Gastrocnemius medialis (tissue), 4 donors: ENCODE results near the gene SLC39A11. TPM values are rescaled to one million over a fixed set of nuclear protein-coding genes. Genes with fewer than 3 reads are reported as not detected.

Source experiments
- ATAC-seq, 2 donors: fragments of 150-250 bp; one replicate each; pipeline ENCODE4 v1.9.1; 2016
- DNase-seq, 2 donors: peaks; one replicate each; pipeline ENCODE4 v3.0.0-alpha.2; 2019
- H3K27ac ChIP-seq, 4 donors: fragments of 200-600 bp; sonication (generic); 1 replicate in 1 of 4; 2 replicates in 3 of 4; pipeline ENCODE4 v1.5.1; 2016 to 2018; ENCODE audit warnings: mild to moderate bottlenecking in 2 of 4, moderate library complexity in 1 of 4
- H3K27me3 ChIP-seq, 3 donors: fragments of 200-600 bp; sonication (generic) in 2 of 3; 1 replicate in 1 of 3; 2 replicates in 2 of 3; pipeline versions ENCODE4 v1.5.1 to v1.6.0; 2016 to 2019; ENCODE audit warnings: mild to moderate bottlenecking in 1 of 3, moderate library complexity in 1 of 3
- H3K36me3 ChIP-seq, 2 donors: fragments of 200-600 bp; sonication (generic) in 1 of 2; one replicate each; pipeline ENCODE4 v1.5.1; 2017 to 2018
- H3K4me1 ChIP-seq, 2 donors: fragments of 200-600 bp; sonication (generic) in 1 of 2; one replicate each; pipeline ENCODE4 v1.5.1; 2016 to 2017; ENCODE audit warnings: mild to moderate bottlenecking in 2 of 2
- H3K4me3 ChIP-seq, 4 donors: fragments of 200-600 bp; sonication (generic) in 3 of 4; 1 replicate in 1 of 4; 2 replicates in 3 of 4; pipeline ENCODE4 v1.5.1; 2016 to 2019; ENCODE audit warnings: mild to moderate bottlenecking in 2 of 4
- H3K9me3 ChIP-seq, 3 donors: fragments of 200-600 bp; sonication (generic) in 2 of 3; 1 replicate in 1 of 3; 2 replicates in 2 of 3; pipeline ENCODE4 v1.5.1; 2016 to 2019
- CTCF ChIP-seq, 5 experiments: fragments of 450-650 bp in 3 of 5; fragments of 200-600 bp in 2 of 5; sonication (generic) in 2 of 5; IDR thresholded peaks in 4 of 5; conservative IDR thresholded peaks in 1 of 5; 1 replicate in 4 of 5; 2 replicates in 1 of 5; pipeline ENCODE4 v1.5.1; 2016 to 2019; ENCODE audit warnings: antibody characterized with exemption in 5 of 5, mild to moderate bottlenecking in 3 of 5, moderate library complexity in 3 of 5
- POLR2A ChIP-seq, 2 donors: fragments of 450-650 bp; IDR thresholded peaks; one replicate each; pipeline ENCODE4 v1.6.1; 2017; ENCODE audit warnings: antibody characterized with exemption in 2 of 2, mild to moderate bottlenecking in 2 of 2, moderate library complexity in 2 of 2
- in situ Hi-C, 4 donors: fragments of 200-750 bp; cut with MboI; loops; one replicate each; pipeline versions ENCODE4 v1.15.0 to v1.8.0; 2017; ENCODE audit warnings: low sequenced_read_pairs in 4 of 4
- intact Hi-C: fragments of 100-400 bp; cut with DNase I; formaldehyde crosslinking; loops from one replicate; pipeline ENCODE4 v1.15.1; 2023; ENCODE audit warnings: low total_unique reads
- total RNA-seq, 4 donors: library from RNA; depleted of rRNA; stranded (reverse); fragments of >200 nt; gene quantifications; one replicate each; pipeline versions ENCODE4 v1.1.0 to v1.2.3, GENCODE V29; 2016

SLC39A11 gene
- total RNA-seq, 4 donors from 2014 or later: 7.6 to 28.4 (median 10.7) TPM

GRCh38 chr17:72931635-72932034 is 160.9 kb downstream of the SLC39A11 start:
- intact Hi-C loops: no loop called here
- TF ChIP-seq POLR2A (IDR thresholded peaks at IDR 0.05) (no peak), CTCF (IDR thresholded peaks at IDR 0.05 in 4 of 5, conservative IDR thresholded peaks at IDR 0.05 in 1 of 5) (no peak)
- H3K27ac ChIP-seq: no peak overlapping the region
- no peaks in the 10 kb centered on the region for H3K36me3 ChIP-seq
- no peaks in the 10 kb centered on the region for H3K4me1 ChIP-seq
- H3K4me3 ChIP-seq: no peak overlapping the region
- H3K9me3 ChIP-seq: no peaks in the 10 kb centered on the region
- no peak for DNase-seq
- in situ Hi-C loops: no loop called here
- no peak for ATAC-seq
- no peaks in the 10 kb centered on the region for H3K27me3 ChIP-seq

- Histone ChIP-seq H3K27me3 (no peaks in the 10 kb centered on the region), H3K27ac (no peak overlapping the region), H3K36me3 (no peaks in the 10 kb centered on the region), H3K4me1 (no peaks in the 10 kb centered on the region), H3K9me3 (no peaks in the 10 kb centered on the region), H3K4me3 (no peak overlapping the region)
- ATAC-seq: no peak
- in situ Hi-C loops: no loop called here
- no peak for DNase-seq
- TF ChIP-seq POLR2A (IDR thresholded peaks at IDR 0.05): no peak
- TF ChIP-seq CTCF (IDR thresholded peaks at IDR 0.05 in 4 of 5, conservative IDR thresholded peaks at IDR 0.05 in 1 of 5): no peak
- intact Hi-C loops: no loop called here
Observed at GRCh38 chr17:72931163-72931562, 161.3 kb downstream of the SLC39A11 start.

- H3K27ac ChIP-seq: no peak overlapping the region
- intact Hi-C loops: no loop called here
- no peaks in the 10 kb centered on the region for H3K36me3 ChIP-seq
- in situ Hi-C loops: no loop called here
- H3K4me3 ChIP-seq: no peak overlapping the region
- no peaks in the 10 kb centered on the region for H3K4me1 ChIP-seq
- no peak for ATAC-seq
- no peak for DNase-seq
- no peaks in the 10 kb centered on the region for H3K9me3 ChIP-seq
- TF ChIP-seq CTCF (IDR thresholded peaks at IDR 0.05 in 4 of 5, conservative IDR thresholded peaks at IDR 0.05 in 1 of 5): no peak
- no peak for TF ChIP-seq POLR2A (IDR thresholded peaks at IDR 0.05)
- no peaks in the 10 kb centered on the region for H3K27me3 ChIP-seq
Observed at GRCh38 chr17:72930031-72930430, 162.5 kb downstream of the SLC39A11 start.

GRCh38 chr17:72928454-72929136 is 163.9 kb downstream of the SLC39A11 start:
- Histone ChIP-seq H3K9me3 (no peaks in the 10 kb centered on the region), H3K36me3 (no peaks in the 10 kb centered on the region), H3K27me3 (no peaks in the 10 kb centered on the region), H3K4me3 (no peak overlapping the region), H3K27ac (no peak overlapping the region), H3K4me1 (no peaks in the 10 kb centered on the region)
- no peak for DNase-seq
- TF ChIP-seq CTCF (IDR thresholded peaks at IDR 0.05 in 4 of 5, conservative IDR thresholded peaks at IDR 0.05 in 1 of 5): no peak
- no peak for TF ChIP-seq POLR2A (IDR thresholded peaks at IDR 0.05)
- no peak for ATAC-seq
- in situ Hi-C loops (no loop called here), intact Hi-C loops (no loop called here)

DNA sequence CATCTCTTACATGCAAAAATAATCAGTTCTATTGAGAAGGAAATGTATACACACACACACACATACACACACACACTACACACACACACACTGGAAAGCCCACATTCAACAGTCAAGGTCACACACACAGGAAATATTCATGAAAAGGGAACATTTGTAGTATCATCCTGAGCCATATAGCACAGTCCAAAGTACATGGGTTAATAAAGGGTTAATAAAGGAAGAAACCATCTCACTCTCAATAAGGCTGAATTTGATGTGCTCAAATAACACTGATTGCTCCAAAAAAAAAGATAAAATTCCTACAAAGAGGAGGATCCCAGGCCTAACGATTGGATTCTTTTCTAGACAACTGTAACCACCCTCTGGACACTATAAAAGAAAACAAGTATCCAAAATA is 164.7 kb downstream of the SLC39A11 start:
- TF ChIP-seq POLR2A (IDR thresholded peaks at IDR 0.05) (no peak), CTCF (IDR thresholded peaks at IDR 0.05 in 4 of 5, conservative IDR thresholded peaks at IDR 0.05 in 1 of 5) (no peak)
- Histone ChIP-seq H3K27ac (no peak overlapping the region), H3K4me1 (no peaks in the 10 kb centered on the region), H3K27me3 (no peaks in the 10 kb centered on the region), H3K36me3 (no peaks in the 10 kb centered on the region), H3K9me3 (no peaks in the 10 kb centered on the region), H3K4me3 (no peak overlapping the region)
- DNase-seq: no peak
- no peak for ATAC-seq
- in situ Hi-C loops (no loop called here), intact Hi-C loops (no loop called here)
